Bronchial epithelial cell (primary cell): ENCODE measurements around the gene SCD5. TPM values are rescaled to one million over a fixed set of nuclear protein-coding genes. Genes with fewer than 3 reads are reported as not detected.

Source experiments
- DNase-seq: peaks from one replicate; pipeline ENCODE4 v3.0.0-alpha.2; 2010; ENCODE audit warnings: low read depth
- FAIRE-seq: peaks from 2 replicates; lab custom pipeline; 2011; peaks lifted over from hg19 to GRCh38; lab: Jason Lieb, UNC
- H3K27me3 ChIP-seq: 2 replicates; pipeline ENCODE4 v1.5.1; 2011; ENCODE audit warnings: low read length; ENCODE audit not compliant: control insufficient read depth, insufficient read depth
- H3K36me3 ChIP-seq: 2 replicates; pipeline ENCODE4 v1.5.1; 2011; ENCODE audit warnings: low read length; ENCODE audit not compliant: control insufficient read depth, insufficient read depth
- H3K4me3 ChIP-seq: 2 replicates; pipeline ENCODE4 v1.5.1; 2011; ENCODE audit warnings: mild to moderate bottlenecking, low read depth, low read length, control low read depth
- CTCF ChIP-seq: IDR thresholded peaks from 2 replicates; pipeline ENCODE4 v1.5.1; 2011; ENCODE audit warnings: mild to moderate bottlenecking, moderate library complexity, low read length, control low read depth, inconsistent platforms; ENCODE audit not compliant: insufficient read depth, severe bottlenecking
- total RNA-seq: library from RNA; depleted of rRNA; stranded (reverse); fragments of >200 nt; gene quantifications from 2 replicates; pipeline ENCODE4 v1.2.1, GENCODE V29; 2014

The SCD5 gene
- total RNA-seq, 1 donor from 2014 or later: 1.3 TPM

GRCh38 chr4:82777857-82778525 is 20.6 kb downstream of the SCD5 start:
- H3K4me3 ChIP-seq: no peak overlapping the region
- H3K36me3 ChIP-seq: no peaks in the 10 kb centered on the region
- DNase-seq (no peak), FAIRE-seq (no peak)
- H3K27me3 ChIP-seq: no peaks in the 10 kb centered on the region
- no peak for TF ChIP-seq CTCF

GRCh38 chr4:82776925-82777542 is 21.6 kb downstream of the SCD5 start:
- FAIRE-seq (no peak), DNase-seq (no peak)
- H3K27me3 ChIP-seq: no peaks in the 10 kb centered on the region

DNA sequence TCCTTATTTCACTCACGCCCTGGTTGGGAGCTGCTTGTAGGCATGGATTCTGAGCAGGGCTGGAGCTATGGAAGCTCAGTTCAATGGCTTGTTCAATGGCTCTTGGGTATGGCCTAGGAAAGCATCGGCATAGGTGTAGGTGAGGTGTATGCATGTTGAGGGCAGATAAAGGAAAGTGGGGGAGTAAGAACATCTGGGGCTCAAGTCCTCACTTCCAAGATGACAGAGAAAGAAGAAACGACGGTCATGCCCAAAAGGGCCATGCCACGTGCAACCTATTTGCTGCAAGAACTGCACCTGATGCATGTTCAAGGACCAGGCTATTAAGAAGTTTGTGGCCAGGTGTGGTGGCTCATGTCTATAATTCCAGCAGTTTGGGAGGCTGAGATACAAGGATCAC is 23.4 kb downstream of the SCD5 start:
- DNase-seq: no peak
- Histone ChIP-seq H3K27me3 (no peaks in the 10 kb centered on the region), H3K36me3 (no peaks in the 10 kb centered on the region), H3K4me3 (no peak overlapping the region)
- TF ChIP-seq CTCF: no peak
- FAIRE-seq: peak; percentile 55

More at GRCh38 chr4:82776925-82777542, 21.6 kb downstream of the SCD5 start:
- no peak for TF ChIP-seq CTCF
- Histone ChIP-seq H3K36me3 (no peaks in the 10 kb centered on the region), H3K4me3 (no peak overlapping the region)

DNA sequence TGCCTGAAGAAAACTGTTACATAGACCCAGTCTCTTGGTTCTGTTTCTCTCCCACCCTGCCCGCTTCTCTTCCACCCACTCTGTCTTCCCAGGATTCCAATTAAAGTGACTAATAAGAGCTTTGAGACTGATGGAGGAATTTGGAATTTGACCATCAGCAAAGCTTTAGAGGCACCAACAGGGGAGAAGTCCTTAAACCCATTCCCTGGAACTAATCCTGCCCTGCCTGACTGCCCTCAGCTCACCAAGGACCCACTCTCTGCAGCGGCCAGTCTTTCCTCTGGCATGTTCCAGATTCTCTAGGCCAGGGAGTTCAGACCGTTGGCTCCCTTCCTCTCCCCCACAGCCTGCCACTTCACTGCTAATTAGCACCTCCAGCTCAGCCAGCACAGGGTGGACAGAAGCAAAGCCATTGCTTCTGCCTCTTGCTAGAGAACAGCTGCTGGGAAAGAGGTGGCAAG is 23.9 kb downstream of the SCD5 start:
- DNase-seq (no peak), FAIRE-seq (no peak)
- no peaks in the 10 kb centered on the region for H3K36me3 ChIP-seq
- TF ChIP-seq CTCF: no peak
- no peak overlapping the region for H3K4me3 ChIP-seq
- H3K27me3 ChIP-seq: no peaks in the 10 kb centered on the region

DNA sequence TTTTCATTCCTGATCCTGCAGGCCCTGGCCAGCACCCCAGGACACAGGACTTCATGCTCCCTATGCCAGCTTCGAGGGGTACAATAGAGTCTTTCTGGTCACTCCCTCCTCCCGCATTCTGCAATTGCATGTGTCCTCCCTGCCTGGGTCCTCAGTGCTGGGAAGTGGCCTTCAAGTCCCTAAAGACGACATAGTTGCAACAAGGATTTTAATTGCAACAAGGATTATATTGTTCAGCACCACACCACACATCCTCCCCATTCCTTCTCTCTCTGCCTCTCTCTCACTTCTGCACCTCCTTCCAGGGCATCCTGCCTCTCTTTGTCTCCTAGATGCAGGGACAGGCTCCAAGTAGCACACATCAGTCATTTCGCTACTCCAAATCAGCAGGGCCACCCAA is 25.5 kb downstream of the SCD5 start:
- H3K27me3 ChIP-seq: no peaks in the 10 kb centered on the region
- TF ChIP-seq CTCF: no peak
- FAIRE-seq (no peak), DNase-seq (no peak)
- no peak overlapping the region for H3K4me3 ChIP-seq
- no peaks in the 10 kb centered on the region for H3K36me3 ChIP-seq
